Right cardiac atrium (tissue), 5 donors: ENCODE measurements around the gene RANBP1. TPM values are rescaled to one million over a fixed set of nuclear protein-coding genes. Genes with fewer than 3 reads are reported as not detected.

Experiments
- ATAC-seq, 2 donors: fragments of 200-7000 bp; cut with Tn5 transposase; one replicate each; pipeline versions ENCODE4 v1.8.0 to v1.9.1; 2020; ENCODE audit warnings: moderate library complexity in 2 of 2, mild to moderate bottlenecking in 1 of 2
- DNase-seq, 3 donors: peaks; one replicate each; pipeline ENCODE4 v3.0.0-alpha.2; 2020
- H3K27ac ChIP-seq: one replicate; pipeline ENCODE4 v1.5.1; 2013; ENCODE audit warnings: mild to moderate bottlenecking, low read length, control low read depth, moderate library complexity
- H3K27me3 ChIP-seq: one replicate; pipeline ENCODE4 v1.6.1; 2013; ENCODE audit not compliant: control insufficient read depth, insufficient read depth
- H3K4me1 ChIP-seq: one replicate; pipeline ENCODE4 v1.6.1; 2013; ENCODE audit warnings: low read length; ENCODE audit not compliant: control insufficient read depth, insufficient read depth
- H3K4me3 ChIP-seq: one replicate; pipeline ENCODE4 v1.5.1; 2013; ENCODE audit warnings: low read length, control low read depth
- H3K9me3 ChIP-seq: one replicate; pipeline ENCODE4 v1.6.1; 2013; ENCODE audit warnings: low read length; ENCODE audit not compliant: control insufficient read depth
- WGBS: extraction: QIAGEN DNeasy Blood & Tissue Kit; methylation state at CpG from one replicate; pipeline ENCODE4 v1.1.7; 2013; 5-methylcytosine and 5-hydroxymethylcytosine counted together
- intact Hi-C, 4 donors: fragments of 100-400 bp; cut with DNase I; formaldehyde crosslinking; loops; one replicate each; pipeline versions ENCODE4 v1.11.0 to v1.14.0; 2022 to 2023
- polyA plus RNA-seq: library from polyadenylated mRNA; stranded (reverse); fragments of 200-250 nt; gene quantifications from one replicate; pipeline ENCODE4 v1.2.3, GENCODE V29; 2013
- total RNA-seq, 4 donors: library from RNA; stranded (reverse); fragmentation: NEBNext Ultra II Directional; extraction: Animal tissue kit (Norgen Biotek cat#: 25700); gene quantifications; one replicate each; pipeline ENCODE4 v1.2.1, GENCODE V29; 2021
- donor health status: healthy with polysubstance abuse.
- donor health status: DM: no; HTN: yes; CAD: no.
- donor health status: DM: no; HTN: no; CAD: no.
- donor health status: DM: no; HTN: yes; CAD: no; lungs with severe emphysema.
- donor health status: DM: yes; HTN: yes; CAD: no.

The RANBP1 gene
- total and polyA plus RNA-seq, 5 donors: 32.5 to 46.8 (median 39.0) TPM

DNA sequence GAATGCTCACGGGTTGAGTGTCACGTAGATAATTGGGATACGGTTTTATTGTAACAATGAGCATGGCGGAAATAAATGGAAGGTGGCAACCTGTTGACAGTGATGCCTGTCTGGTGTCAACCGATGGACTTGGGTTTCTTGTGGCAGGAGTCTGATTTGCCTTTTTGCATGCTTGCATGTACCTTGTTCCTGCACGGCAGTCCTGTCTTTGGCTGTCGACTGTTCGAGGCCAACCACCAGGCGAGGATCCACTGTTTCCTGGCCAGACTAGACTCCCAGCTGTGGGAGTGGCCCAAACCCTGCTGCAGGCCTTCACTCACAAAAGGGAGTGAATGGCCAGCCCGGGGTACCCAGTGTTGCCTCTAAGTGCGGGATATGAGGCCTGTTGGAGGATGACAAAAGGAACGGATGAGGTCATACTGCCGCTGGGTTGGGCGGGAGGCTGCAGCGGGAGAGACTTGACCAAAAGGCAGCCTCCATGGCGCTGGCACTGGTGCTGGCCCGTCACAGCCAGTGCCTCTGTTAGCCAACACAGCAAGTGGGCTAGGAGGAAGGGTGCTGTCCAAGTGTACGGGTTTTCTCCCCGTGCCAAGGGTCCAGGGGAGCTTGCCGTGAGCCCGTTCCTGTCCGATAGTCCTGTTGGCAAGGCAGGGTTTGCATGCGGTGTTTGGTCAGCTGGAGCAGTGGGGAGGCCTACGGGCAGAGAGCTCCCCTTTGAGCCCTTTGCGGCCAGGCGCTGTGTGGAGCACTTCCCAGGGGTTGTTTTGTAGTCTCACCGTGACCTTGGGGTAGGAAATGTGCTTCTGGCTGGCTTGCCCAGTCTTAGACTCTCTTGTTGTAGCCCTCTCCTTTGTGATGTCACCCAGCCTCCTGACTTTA is 34.9 kb upstream of the RANBP1 start:
- 11% methylated on average over 27 of the region's 27 CpGs for WGBS
- Histone ChIP-seq H3K4me1 (peaks cover 26% of the 10 kb centered on the region), H3K27ac (peak overlapping the region; percentile 87), H3K4me3 (peak overlapping the region; percentile 94), H3K27me3 (no peaks in the 10 kb centered on the region), H3K9me3 (no peaks in the 10 kb centered on the region)
- DNase-seq: peak; percentile 56 to 80 (median 76)
- intact Hi-C loops: loop anchor here in 1 of 4 donors (5.0 kb wide), 1 partner anchor 54 kb away; no protein-coding TSS in a partner anchor
- peak in 1 of 2 donors; percentile 22 for ATAC-seq

- 82% methylated on average over 10 of the region's 10 CpGs for WGBS
- DNase-seq (no peak), ATAC-seq (no peak)
- no peak overlapping the region for H3K27ac ChIP-seq
- no peaks in the 10 kb centered on the region for H3K9me3 ChIP-seq
- no peak overlapping the region for H3K4me3 ChIP-seq
- intact Hi-C loops: loop anchor here in 1 of 4 donors (5.0 kb wide), 1 partner anchor 56 kb away; no protein-coding TSS in a partner anchor
- H3K4me1 ChIP-seq: peaks cover 26% of the 10 kb centered on the region
- no peaks in the 10 kb centered on the region for H3K27me3 ChIP-seq
These were observed 32.6 kb upstream of the RANBP1 start for GRCh38 chr22:20083157-20083890.

- H3K27ac ChIP-seq: no peak overlapping the region
- intact Hi-C loops: loop anchor here in 1 of 4 donors (5.0 kb wide), 1 partner anchor 57 kb away; no protein-coding TSS in a partner anchor
- no peaks in the 10 kb centered on the region for H3K27me3 ChIP-seq
- DNase-seq (no peak), ATAC-seq (no peak)
- H3K4me3 ChIP-seq: no peak overlapping the region
- peaks cover 26% of the 10 kb centered on the region for H3K4me1 ChIP-seq
- WGBS: 68% methylated on average over 10 of the region's 10 CpGs
- H3K9me3 ChIP-seq: no peaks in the 10 kb centered on the region
These were observed 31.9 kb upstream of the RANBP1 start for GRCh38 chr22:20083891-20084546.

- WGBS: 62% methylated on average over 23 of the region's 23 CpGs
- Histone ChIP-seq H3K4me3 (no peak overlapping the region), H3K9me3 (no peaks in the 10 kb centered on the region), H3K27ac (no peak overlapping the region), H3K4me1 (peaks cover 26% of the 10 kb centered on the region), H3K27me3 (no peaks in the 10 kb centered on the region)
- intact Hi-C loops: loop anchor here in 1 of 4 donors (5.0 kb wide), 1 partner anchor 57 kb away; no protein-coding TSS in a partner anchor
- no peak for ATAC-seq
- no peak for DNase-seq
These were observed 31.1 kb upstream of the RANBP1 start for GRCh38 chr22:20084547-20085413.

DNA sequence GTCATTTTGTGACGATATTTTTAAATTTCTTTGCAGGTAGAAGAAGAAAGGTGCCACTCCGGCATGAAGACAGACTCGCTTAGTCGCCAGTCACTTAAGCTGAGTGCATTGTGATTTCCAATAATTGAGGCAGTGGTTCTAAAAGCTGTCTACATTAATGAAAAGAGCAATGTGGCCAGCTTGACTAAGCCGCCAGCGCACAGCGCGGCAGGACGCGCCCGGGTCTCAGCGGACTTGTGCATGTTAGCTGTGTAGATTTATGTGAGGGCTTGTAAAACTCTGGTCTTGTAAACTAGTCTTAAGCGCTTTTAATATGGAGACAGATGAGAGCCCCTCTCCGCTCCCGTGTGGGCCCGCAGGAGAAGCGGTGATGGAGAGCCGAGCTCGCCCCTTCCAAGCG is 30.3 kb upstream of the RANBP1 start:
- intact Hi-C loops: no loop called here

GRCh38 chr22:20086101-20086599 is 29.8 kb upstream of the RANBP1 start:
- H3K27ac ChIP-seq: no peak overlapping the region
- intact Hi-C loops: no loop called here
- no peaks in the 10 kb centered on the region for H3K27me3 ChIP-seq
- 91% methylated on average over 24 of the region's 24 CpGs for WGBS
- H3K9me3 ChIP-seq: no peaks in the 10 kb centered on the region
- ATAC-seq (no peak), DNase-seq (no peak)
- peaks cover 24% of the 10 kb centered on the region for H3K4me1 ChIP-seq
- H3K4me3 ChIP-seq: no peak overlapping the region

More for the DNA sequence above, 30.3 kb upstream of the RANBP1 start:
- H3K27ac ChIP-seq: no peak overlapping the region
- no peaks in the 10 kb centered on the region for H3K27me3 ChIP-seq
- ATAC-seq: no peak
- peaks cover 26% of the 10 kb centered on the region for H3K4me1 ChIP-seq
- DNase-seq: no peak
- no peaks in the 10 kb centered on the region for H3K9me3 ChIP-seq
- 94% methylated on average over 20 of the region's 20 CpGs for WGBS
- no peak overlapping the region for H3K4me3 ChIP-seq

DNA sequence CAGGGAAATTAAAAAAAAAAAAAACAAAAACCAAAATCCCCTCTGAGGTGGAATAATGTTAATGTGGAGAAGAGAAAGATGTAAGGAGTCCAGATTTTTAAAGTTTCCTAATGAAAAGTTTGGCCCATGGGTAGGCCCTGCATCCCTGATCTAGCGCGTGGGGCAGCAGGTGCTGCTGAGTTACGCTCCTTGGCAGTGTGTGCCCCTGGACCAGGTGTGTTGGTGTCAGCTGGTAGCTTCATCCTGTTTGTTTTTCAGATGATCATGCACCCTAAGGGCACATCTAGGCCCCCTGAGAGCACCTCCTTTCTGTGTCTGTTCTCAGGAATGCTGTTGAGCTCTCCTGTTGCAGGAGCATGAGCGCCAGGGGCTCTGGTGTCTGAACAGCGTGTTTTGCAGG is 29.1 kb upstream of the RANBP1 start:
- Histone ChIP-seq H3K4me1 (peaks cover 18% of the 10 kb centered on the region), H3K27me3 (no peaks in the 10 kb centered on the region), H3K9me3 (no peaks in the 10 kb centered on the region), H3K27ac (no peak overlapping the region), H3K4me3 (no peak overlapping the region)
- no peak for DNase-seq
- no peak for ATAC-seq
- intact Hi-C loops: no loop called here
- WGBS: 97% methylated on average over 5 of the region's 5 CpGs

GRCh38 chr22:20087319-20088262 is 28.3 kb upstream of the RANBP1 start:
- Histone ChIP-seq H3K27ac (no peak overlapping the region), H3K27me3 (no peaks in the 10 kb centered on the region), H3K4me3 (no peak overlapping the region), H3K9me3 (no peaks in the 10 kb centered on the region), H3K4me1 (peaks cover 16% of the 10 kb centered on the region)
- 92% methylated on average over 14 of the region's 14 CpGs for WGBS
- intact Hi-C loops: no loop called here
- DNase-seq: no peak
- ATAC-seq: no peak

DNA sequence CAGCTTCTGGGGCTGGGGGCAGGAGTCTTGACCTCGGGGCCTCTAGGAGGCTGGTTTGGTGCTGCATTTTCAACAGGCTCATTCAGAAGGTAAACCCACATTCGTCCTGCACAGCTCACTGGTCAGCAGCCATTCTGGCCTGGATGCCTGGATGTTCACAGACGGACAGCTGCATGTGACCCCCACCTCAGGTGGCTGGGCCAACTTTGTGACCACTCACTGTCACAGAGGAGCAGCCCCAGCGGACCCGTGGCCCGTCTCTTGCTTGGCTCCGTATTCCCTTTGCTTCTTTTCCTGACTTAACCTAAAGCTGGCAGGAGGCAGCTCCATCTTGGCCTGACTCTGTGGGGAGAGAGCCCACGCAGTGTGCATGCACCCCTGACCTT is 27.6 kb upstream of the RANBP1 start:
- intact Hi-C loops: no loop called here
- Histone ChIP-seq H3K27me3 (no peaks in the 10 kb centered on the region), H3K4me3 (no peak overlapping the region), H3K27ac (no peak overlapping the region), H3K4me1 (peaks cover 11% of the 10 kb centered on the region), H3K9me3 (no peaks in the 10 kb centered on the region)
- DNase-seq: no peak
- 89% methylated on average over 8 of the region's 8 CpGs for WGBS
- ATAC-seq: no peak
